Neural cell (in vitro differentiated cells): Measurements from ENCODE around the gene CNOT11. TPM values are rescaled to one million over a fixed set of nuclear protein-coding genes. Genes with fewer than 3 reads are reported as not detected.

ENCODE experiments used
- H2AFZ ChIP-seq: fragments of 200-600, 300-800 bp; sonication (generic), shearing (Covaris generic); 2 replicates; pipeline ENCODE4 v1.6.0; 2014; ENCODE audit warnings: low read depth, mild to moderate bottlenecking, antibody characterized with exemption, low read length, moderate library complexity
- H3F3A ChIP-seq: fragments of 200-600 bp; shearing (Covaris generic); 2 replicates; pipeline ENCODE4 v1.6.1; 2016; ENCODE audit warnings: mild to moderate bottlenecking, moderate library complexity, mixed read lengths, antibody characterized with exemption, low read length; ENCODE audit not compliant: insufficient read depth, poor library complexity, severe bottlenecking
- H3K27ac ChIP-seq: fragments of 200-600, 300-800 bp; sonication (generic), shearing (Covaris generic); 2 replicates; pipeline ENCODE4 v1.5.1; 2014; ENCODE audit warnings: mild to moderate bottlenecking, low read length, moderate library complexity
- H3K27me3 ChIP-seq: fragments of 300-800, 200-600 bp; sonication (generic), shearing (Covaris generic); 2 replicates; pipeline ENCODE4 v1.6.0; 2014; ENCODE audit warnings: mild to moderate bottlenecking, low read depth, low read length, moderate library complexity; ENCODE audit not compliant: insufficient read depth
- H3K36me3 ChIP-seq: fragments of 300-800, 200-600 bp; sonication (generic), shearing (Covaris generic); 2 replicates; pipeline ENCODE4 v1.5.1; 2014; ENCODE audit warnings: mild to moderate bottlenecking, antibody characterized with exemption, low read length, moderate library complexity; ENCODE audit not compliant: insufficient read depth
- H3K4me2 ChIP-seq: fragments of 300-800, 200-600 bp; sonication (generic), shearing (Covaris generic); 2 replicates; pipeline ENCODE4 v1.6.0; 2014; ENCODE audit warnings: mild to moderate bottlenecking, low read length
- H3K4me3 ChIP-seq: fragments of 300-800, 200-600 bp; sonication (generic), shearing (Covaris generic); 2 replicates; pipeline ENCODE4 v1.5.1; 2014; ENCODE audit warnings: mild to moderate bottlenecking, low read length, moderate library complexity
- H3K79me2 ChIP-seq: fragments of 200-600 bp; shearing (Covaris generic); replicated peaks from 2 replicates; pipeline ENCODE4 v1.6.0; 2014; ENCODE audit warnings: mild to moderate bottlenecking, low read length, moderate library complexity; ENCODE audit not compliant: insufficient read depth
- H3K9ac ChIP-seq: fragments of 300-800, 200-600 bp; sonication (generic), shearing (Covaris generic); 2 replicates; pipeline ENCODE4 v1.6.1; 2016; ENCODE audit warnings: mild to moderate bottlenecking, low read length, mixed read lengths
- H3K9me2 ChIP-seq: fragments of 200-600 bp; shearing (Covaris generic); 2 replicates; pipeline ENCODE4 v1.6.1; 2016; ENCODE audit warnings: mild to moderate bottlenecking, low read length, mixed read lengths; ENCODE audit not compliant: insufficient read depth
- H3K9me3 ChIP-seq: fragments of 200-600, 300-800 bp; sonication (generic), shearing (Covaris generic); 2 replicates; pipeline ENCODE4 v1.6.1; 2016; ENCODE audit warnings: mild to moderate bottlenecking, mixed run types, low read length, moderate library complexity, mixed read lengths
- H4K20me1 ChIP-seq: fragments of 200-600 bp; shearing (Covaris generic); 2 replicates; pipeline ENCODE4 v1.6.1; 2016; ENCODE audit warnings: mild to moderate bottlenecking, mixed run types; ENCODE audit not compliant: insufficient read depth
- EP300 ChIP-seq: fragments of 450-650 bp; conservative IDR thresholded peaks from 2 replicates; pipeline ENCODE4 v1.6.1; 2014; ENCODE audit warnings: antibody characterized with exemption, mild to moderate bottlenecking, moderate library complexity; ENCODE audit not compliant: poor library complexity, severe bottlenecking
- EZH2 ChIP-seq: fragments of 200-600, 300-800 bp; shearing (Covaris generic), sonication (generic); IDR thresholded peaks from 2 replicates; pipeline ENCODE4 v1.6.1; 2014; ENCODE audit warnings: antibody characterized with exemption, low read length, borderline replicate concordance, mild to moderate bottlenecking; ENCODE audit not compliant: insufficient read depth, poor library complexity, severe bottlenecking
- MXI1 ChIP-seq: fragments of 450-650 bp; conservative IDR thresholded peaks from 2 replicates; pipeline ENCODE4 v1.6.1; 2014; ENCODE audit warnings: antibody characterized with exemption, mild to moderate bottlenecking; ENCODE audit not compliant: poor library complexity, severe bottlenecking
- POLR2AphosphoS5 ChIP-seq: IDR thresholded peaks from 2 replicates; pipeline ENCODE4 v1.6.1; 2012
- RAD21 ChIP-seq: fragments of 450-650 bp; conservative IDR thresholded peaks from 2 replicates; pipeline ENCODE4 v1.6.1; 2014; ENCODE audit warnings: antibody characterized with exemption, mild to moderate bottlenecking, moderate library complexity
- SMC3 ChIP-seq: fragments of 450-650 bp; conservative IDR thresholded peaks from 2 replicates; pipeline ENCODE4 v1.6.1; 2014; ENCODE audit warnings: antibody characterized with exemption, mild to moderate bottlenecking, moderate library complexity; ENCODE audit not compliant: poor library complexity
- TAF1 ChIP-seq: IDR thresholded peaks from 2 replicates; pipeline ENCODE4 v1.6.1; 2012; ENCODE audit warnings: low read depth
- polyA plus RNA-seq: library from polyadenylated mRNA; depleted of rRNA; stranded (reverse); fragments of >200 nt; gene quantifications from 2 replicates; pipeline ENCODE4 v1.2.3, GENCODE V29; 2014
- TF ChIP-seq, protein P1 (sequence below): fragments of 450-650 bp; IDR thresholded peaks from 2 replicates; pipeline ENCODE4 v1.5.1; 2014; ENCODE audit warnings: antibody characterized with exemption, mild to moderate bottlenecking, moderate library complexity; ENCODE audit not compliant: poor library complexity, severe bottlenecking
- TF ChIP-seq, protein P2 (sequence below): IDR thresholded peaks from 2 replicates; pipeline ENCODE4 v1.6.1; 2012; ENCODE audit warnings: borderline replicate concordance

Gene CNOT11
- polyA plus RNA-seq, 1 donor from 2014 or later: 35.2 TPM

DNA sequence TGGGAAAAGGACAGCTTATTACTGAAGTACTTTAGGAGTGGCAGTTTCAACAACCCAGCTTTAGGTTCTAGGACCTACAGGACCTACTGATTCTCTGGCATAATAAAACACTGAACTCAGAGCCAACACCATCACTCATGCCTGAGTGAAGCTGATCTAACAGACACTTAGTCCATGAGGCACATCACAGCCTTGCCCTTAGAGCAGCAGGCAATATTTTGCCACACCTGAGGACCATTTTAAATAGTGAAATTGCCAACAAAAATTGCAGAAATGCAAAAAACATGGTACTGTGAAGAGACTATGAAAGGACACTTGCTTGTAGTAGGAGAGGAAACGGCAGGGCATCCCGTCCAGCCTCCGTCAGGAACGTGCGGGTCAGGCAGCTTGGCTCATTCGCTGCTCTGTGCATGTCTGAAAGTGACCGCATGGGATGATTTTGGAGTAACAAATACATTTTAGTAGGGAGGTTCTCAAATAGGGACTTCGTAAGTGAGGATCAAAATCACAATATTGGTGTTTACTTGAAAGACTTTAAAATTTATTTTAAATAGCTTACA, 18.1 kb downstream of the CNOT11 start:
- H3K27me3 ChIP-seq: no peaks in the 10 kb centered on the region
- no peaks in the 10 kb centered on the region for H3K9me2 ChIP-seq
- H3K9me3 ChIP-seq: no peaks in the 10 kb centered on the region
- TF ChIP-seq EZH2 (no peak), EP300 (no peak), SMC3 (no peak), RAD21 (no peak), MXI1 (no peak), POLR2AphosphoS5 (no peak), TAF1 (no peak)
- TF ChIP-seq, protein P1, sequence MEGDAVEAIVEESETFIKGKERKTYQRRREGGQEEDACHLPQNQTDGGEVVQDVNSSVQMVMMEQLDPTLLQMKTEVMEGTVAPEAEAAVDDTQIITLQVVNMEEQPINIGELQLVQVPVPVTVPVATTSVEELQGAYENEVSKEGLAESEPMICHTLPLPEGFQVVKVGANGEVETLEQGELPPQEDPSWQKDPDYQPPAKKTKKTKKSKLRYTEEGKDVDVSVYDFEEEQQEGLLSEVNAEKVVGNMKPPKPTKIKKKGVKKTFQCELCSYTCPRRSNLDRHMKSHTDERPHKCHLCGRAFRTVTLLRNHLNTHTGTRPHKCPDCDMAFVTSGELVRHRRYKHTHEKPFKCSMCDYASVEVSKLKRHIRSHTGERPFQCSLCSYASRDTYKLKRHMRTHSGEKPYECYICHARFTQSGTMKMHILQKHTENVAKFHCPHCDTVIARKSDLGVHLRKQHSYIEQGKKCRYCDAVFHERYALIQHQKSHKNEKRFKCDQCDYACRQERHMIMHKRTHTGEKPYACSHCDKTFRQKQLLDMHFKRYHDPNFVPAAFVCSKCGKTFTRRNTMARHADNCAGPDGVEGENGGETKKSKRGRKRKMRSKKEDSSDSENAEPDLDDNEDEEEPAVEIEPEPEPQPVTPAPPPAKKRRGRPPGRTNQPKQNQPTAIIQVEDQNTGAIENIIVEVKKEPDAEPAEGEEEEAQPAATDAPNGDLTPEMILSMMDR: no peak
- TF ChIP-seq, protein P2, sequence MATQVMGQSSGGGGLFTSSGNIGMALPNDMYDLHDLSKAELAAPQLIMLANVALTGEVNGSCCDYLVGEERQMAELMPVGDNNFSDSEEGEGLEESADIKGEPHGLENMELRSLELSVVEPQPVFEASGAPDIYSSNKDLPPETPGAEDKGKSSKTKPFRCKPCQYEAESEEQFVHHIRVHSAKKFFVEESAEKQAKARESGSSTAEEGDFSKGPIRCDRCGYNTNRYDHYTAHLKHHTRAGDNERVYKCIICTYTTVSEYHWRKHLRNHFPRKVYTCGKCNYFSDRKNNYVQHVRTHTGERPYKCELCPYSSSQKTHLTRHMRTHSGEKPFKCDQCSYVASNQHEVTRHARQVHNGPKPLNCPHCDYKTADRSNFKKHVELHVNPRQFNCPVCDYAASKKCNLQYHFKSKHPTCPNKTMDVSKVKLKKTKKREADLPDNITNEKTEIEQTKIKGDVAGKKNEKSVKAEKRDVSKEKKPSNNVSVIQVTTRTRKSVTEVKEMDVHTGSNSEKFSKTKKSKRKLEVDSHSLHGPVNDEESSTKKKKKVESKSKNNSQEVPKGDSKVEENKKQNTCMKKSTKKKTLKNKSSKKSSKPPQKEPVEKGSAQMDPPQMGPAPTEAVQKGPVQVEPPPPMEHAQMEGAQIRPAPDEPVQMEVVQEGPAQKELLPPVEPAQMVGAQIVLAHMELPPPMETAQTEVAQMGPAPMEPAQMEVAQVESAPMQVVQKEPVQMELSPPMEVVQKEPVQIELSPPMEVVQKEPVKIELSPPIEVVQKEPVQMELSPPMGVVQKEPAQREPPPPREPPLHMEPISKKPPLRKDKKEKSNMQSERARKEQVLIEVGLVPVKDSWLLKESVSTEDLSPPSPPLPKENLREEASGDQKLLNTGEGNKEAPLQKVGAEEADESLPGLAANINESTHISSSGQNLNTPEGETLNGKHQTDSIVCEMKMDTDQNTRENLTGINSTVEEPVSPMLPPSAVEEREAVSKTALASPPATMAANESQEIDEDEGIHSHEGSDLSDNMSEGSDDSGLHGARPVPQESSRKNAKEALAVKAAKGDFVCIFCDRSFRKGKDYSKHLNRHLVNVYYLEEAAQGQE: no peak
- no peaks in the 10 kb centered on the region for H4K20me1 ChIP-seq
- no peaks in the 10 kb centered on the region for H3K79me2 ChIP-seq
- no peak overlapping the region for H3K9ac ChIP-seq
- no peaks in the 10 kb centered on the region for H3K36me3 ChIP-seq
- H2AFZ ChIP-seq: no peak overlapping the region
- no peaks in the 10 kb centered on the region for H3F3A ChIP-seq
- H3K4me3 ChIP-seq: no peak overlapping the region
- no peak overlapping the region for H3K4me2 ChIP-seq
- no peak overlapping the region for H3K27ac ChIP-seq

DNA sequence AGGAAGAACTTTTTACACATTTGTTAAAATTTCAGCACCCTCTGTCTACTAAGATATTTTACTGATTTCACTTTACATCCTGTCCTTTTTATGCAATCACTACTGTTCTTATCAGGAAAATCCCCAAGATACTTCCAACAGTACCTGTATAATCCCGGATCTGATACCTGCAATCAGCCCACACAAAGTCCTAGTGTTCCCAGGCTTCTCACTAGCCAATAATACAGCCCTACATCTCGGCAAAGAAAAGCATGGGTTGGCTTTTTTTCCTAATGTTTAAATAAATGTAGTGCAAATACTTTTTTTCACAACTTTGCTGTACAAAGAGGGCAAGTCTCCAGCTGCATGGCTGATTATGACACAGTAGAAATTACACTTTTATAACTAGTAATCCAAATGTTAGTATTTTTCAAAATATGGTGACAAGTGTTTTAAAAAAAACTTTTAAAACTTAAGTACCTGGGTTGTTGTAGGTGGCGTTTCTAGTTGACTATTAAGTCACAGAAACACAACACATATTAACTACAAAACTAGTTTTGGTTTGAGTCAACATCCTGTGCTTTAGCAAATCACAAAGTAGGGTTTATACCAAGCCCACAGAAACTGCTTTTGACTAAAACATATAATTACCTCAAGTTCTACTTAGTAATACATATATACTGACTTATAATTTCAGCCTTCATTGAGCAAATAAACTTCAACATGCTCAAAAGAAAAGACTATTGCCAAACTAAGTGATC, 19.5 kb downstream of the CNOT11 start:
- no peak overlapping the region for H3K27ac ChIP-seq
- H3K27me3 ChIP-seq: no peaks in the 10 kb centered on the region
- H3K9ac ChIP-seq: no peak overlapping the region
- H3K79me2 ChIP-seq: no peaks in the 10 kb centered on the region
- TF ChIP-seq SMC3 (no peak), RAD21 (no peak), MXI1 (no peak), EP300 (no peak), TAF1 (no peak), EZH2 (no peak), POLR2AphosphoS5 (no peak)
- TF ChIP-seq, protein P1: no peak
- TF ChIP-seq, protein P2: no peak
- H3K4me3 ChIP-seq: no peak overlapping the region
- H2AFZ ChIP-seq: no peak overlapping the region
- H4K20me1 ChIP-seq: no peaks in the 10 kb centered on the region
- no peaks in the 10 kb centered on the region for H3F3A ChIP-seq
- no peak overlapping the region for H3K4me2 ChIP-seq
- H3K36me3 ChIP-seq: no peaks in the 10 kb centered on the region
- H3K9me3 ChIP-seq: no peaks in the 10 kb centered on the region
- no peaks in the 10 kb centered on the region for H3K9me2 ChIP-seq
